Measurements from ENCODE around the gene SOX12.
"Not testable (repeated sequence)": the region's sequence is repeated elsewhere in the genome, so short reads cannot be mapped to it uniquely, and the experiment has no call there.

SOX12 gene

GRCh38 chr20:327186-328026 is 2.1 kb downstream of the SOX12 start:
- DNase-seq (ENCODE audit: low spot score): peak; percentile 95
- no peak for TF ChIP-seq CTCF (IDR thresholded peaks at IDR 0.05; ENCODE audit: extremely low read depth, missing control alignments)

GRCh38 chr20:328027-328974 is 2.9 kb downstream of the SOX12 start:
- no peak for TF ChIP-seq CTCF (IDR thresholded peaks at IDR 0.05; ENCODE audit: extremely low read depth, missing control alignments)
- no peak for DNase-seq (ENCODE audit: low spot score)

GRCh38 chr20:328975-329695 is 3.8 kb downstream of the SOX12 start:
- DNase-seq (ENCODE audit: low spot score): no peak
- TF ChIP-seq CTCF (IDR thresholded peaks at IDR 0.05; ENCODE audit: extremely low read depth, missing control alignments): no peak

GRCh38 chr20:329851-330232 is 4.5 kb downstream of the SOX12 start:
- TF ChIP-seq CTCF (IDR thresholded peaks at IDR 0.05; ENCODE audit: extremely low read depth, missing control alignments): no peak
- DNase-seq (ENCODE audit: low spot score): no peak

- peak; percentile 78 for DNase-seq (ENCODE audit: low spot score)
- peak; percentile 68 for TF ChIP-seq CTCF (IDR thresholded peaks at IDR 0.05; ENCODE audit: extremely low read depth, missing control alignments)
Measured at GRCh38 chr20:330233-331149, 5.1 kb downstream of the SOX12 start.

GRCh38 chr20:334578-334977 is 9.2 kb downstream of the SOX12 start:
- TF ChIP-seq CTCF (IDR thresholded peaks at IDR 0.05; ENCODE audit: extremely low read depth, missing control alignments): no peak
- DNase-seq (ENCODE audit: low spot score): no peak

- DNase-seq (ENCODE audit: low spot score): not testable (repeated sequence)
Measured at GRCh38 chr20:336040-336439, 10.7 kb downstream of the SOX12 start.
